Measurements from ENCODE around the gene MAPK8IP3. TPM values are rescaled to one million over a fixed set of nuclear protein-coding genes. Genes with fewer than 3 reads are reported as not detected.
"Not testable (repeated sequence)": the region's sequence is repeated elsewhere in the genome, so short reads cannot be mapped to it uniquely, and the experiment has no call there.

Gene MAPK8IP3
- total RNA-seq, 1 donor from 2014 or later, result 28.5 TPM

DNA sequence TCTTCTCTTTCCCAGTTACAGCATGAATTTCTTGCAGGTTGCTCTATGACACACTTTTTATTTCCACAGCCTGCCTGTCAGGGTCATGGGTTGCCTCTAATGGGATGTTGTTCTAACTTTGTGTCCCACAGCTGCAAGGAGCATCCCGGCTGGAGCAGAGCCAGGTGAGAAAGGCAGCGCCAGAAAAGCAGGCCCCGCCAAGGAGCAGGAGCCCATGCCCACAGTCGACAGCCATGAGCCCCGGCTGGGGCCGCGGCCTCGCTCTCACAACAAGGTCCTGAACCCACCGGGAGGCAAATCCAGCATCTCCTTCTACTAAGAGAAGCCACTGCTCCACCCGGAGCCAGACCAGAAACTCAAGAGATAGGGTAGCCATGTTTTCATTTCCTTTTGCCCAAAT lies 7.3 kb upstream of the MAPK8IP3 start:
- H3K36me3 ChIP-seq, result peaks cover 2% of the 10 kb centered on the region
- peaks cover 36% of the 10 kb centered on the region for H4K20me1 ChIP-seq (ENCODE audit: low read depth)
- DNase-seq (ENCODE audit: low spot score), result no peak
- Mint-ChIP-seq H3K4me3 (no peak overlapping the region), H3K27me3 (ENCODE audit: insufficient read depth, low read depth) (peaks cover 2% of the 10 kb centered on the region), H3K27ac (no peak overlapping the region), H3K36me3 (peaks cover 50% of the 10 kb centered on the region), H3K4me1 (no peaks in the 10 kb centered on the region), H3K9me3 (no peaks in the 10 kb centered on the region)
- H3K4me3 ChIP-seq, result no peak overlapping the region
- H3K9me3 ChIP-seq (ENCODE audit: low read depth), result no peaks in the 10 kb centered on the region
- H3K27me3 ChIP-seq, result no peaks in the 10 kb centered on the region
- H3K79me2 ChIP-seq (ENCODE audit: low read depth), result peaks cover 36% of the 10 kb centered on the region
- no peak overlapping the region for H3K27ac ChIP-seq
- H3F3A ChIP-seq (ENCODE audit: low read depth), result peaks cover 31% of the 10 kb centered on the region
- no peak overlapping the region for H3K9ac ChIP-seq
- H3K4me1 ChIP-seq, result no peaks in the 10 kb centered on the region
- H2AFZ ChIP-seq (replicated peaks), result no peak overlapping the region
- no peak for TF ChIP-seq EZH2 (IDR thresholded peaks at IDR 0.05)
- no peak for TF ChIP-seq EZH2phosphoT487 (IDR thresholded peaks at IDR 0.05)
- TF ChIP-seq, protein P1, sequence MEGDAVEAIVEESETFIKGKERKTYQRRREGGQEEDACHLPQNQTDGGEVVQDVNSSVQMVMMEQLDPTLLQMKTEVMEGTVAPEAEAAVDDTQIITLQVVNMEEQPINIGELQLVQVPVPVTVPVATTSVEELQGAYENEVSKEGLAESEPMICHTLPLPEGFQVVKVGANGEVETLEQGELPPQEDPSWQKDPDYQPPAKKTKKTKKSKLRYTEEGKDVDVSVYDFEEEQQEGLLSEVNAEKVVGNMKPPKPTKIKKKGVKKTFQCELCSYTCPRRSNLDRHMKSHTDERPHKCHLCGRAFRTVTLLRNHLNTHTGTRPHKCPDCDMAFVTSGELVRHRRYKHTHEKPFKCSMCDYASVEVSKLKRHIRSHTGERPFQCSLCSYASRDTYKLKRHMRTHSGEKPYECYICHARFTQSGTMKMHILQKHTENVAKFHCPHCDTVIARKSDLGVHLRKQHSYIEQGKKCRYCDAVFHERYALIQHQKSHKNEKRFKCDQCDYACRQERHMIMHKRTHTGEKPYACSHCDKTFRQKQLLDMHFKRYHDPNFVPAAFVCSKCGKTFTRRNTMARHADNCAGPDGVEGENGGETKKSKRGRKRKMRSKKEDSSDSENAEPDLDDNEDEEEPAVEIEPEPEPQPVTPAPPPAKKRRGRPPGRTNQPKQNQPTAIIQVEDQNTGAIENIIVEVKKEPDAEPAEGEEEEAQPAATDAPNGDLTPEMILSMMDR (IDR thresholded peaks at IDR 0.05), result no peak
- no peak overlapping the region for H3K4me2 ChIP-seq

DNA sequence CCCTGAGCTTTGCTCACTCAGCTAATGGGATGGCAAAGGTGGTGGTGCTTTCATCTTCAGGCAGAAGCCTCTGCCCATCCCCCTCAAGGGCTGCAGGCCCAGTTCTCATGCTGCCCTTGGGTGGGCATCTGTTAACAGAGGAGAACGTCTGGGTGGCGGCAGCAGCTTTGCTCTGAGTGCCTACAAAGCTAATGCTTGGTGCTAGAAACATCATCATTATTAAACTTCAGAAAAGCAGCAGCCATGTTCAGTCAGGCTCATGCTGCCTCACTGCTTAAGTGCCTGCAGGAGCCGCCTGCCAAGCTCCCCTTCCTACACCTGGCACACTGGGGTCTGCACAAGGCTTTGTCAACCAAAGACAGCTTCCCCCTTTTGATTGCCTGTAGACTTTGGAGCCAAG lies 5.7 kb upstream of the MAPK8IP3 start:
- H3K36me3 Mint-ChIP-seq, result peaks cover 40% of the 10 kb centered on the region
- Histone ChIP-seq H3K27me3 (no peaks in the 10 kb centered on the region), H3K4me1 (no peaks in the 10 kb centered on the region), H4K20me1 (ENCODE audit: low read depth) (peaks cover 24% of the 10 kb centered on the region), H2AFZ (replicated peaks) (no peak overlapping the region), H3K9ac (no peak overlapping the region), H3K4me3 (no peak overlapping the region), H3K36me3 (no peaks in the 10 kb centered on the region), H3K4me2 (no peak overlapping the region), H3F3A (ENCODE audit: low read depth) (peaks cover 46% of the 10 kb centered on the region), H3K9me3 (ENCODE audit: low read depth) (no peaks in the 10 kb centered on the region), H3K79me2 (ENCODE audit: low read depth) (peaks cover 20% of the 10 kb centered on the region), H3K27ac (no peak overlapping the region)
- H3K27ac Mint-ChIP-seq, result no peak overlapping the region
- no peaks in the 10 kb centered on the region for H3K9me3 Mint-ChIP-seq
- TF ChIP-seq EZH2 (IDR thresholded peaks at IDR 0.05), result no peak
- no peak for TF ChIP-seq EZH2phosphoT487 (IDR thresholded peaks at IDR 0.05)
- TF ChIP-seq, protein P1 (IDR thresholded peaks at IDR 0.05), result no peak
- no peak for DNase-seq (ENCODE audit: low spot score)
- peaks cover 5% of the 10 kb centered on the region for H3K27me3 Mint-ChIP-seq (ENCODE audit: insufficient read depth, low read depth)
- peaks cover 9% of the 10 kb centered on the region for H3K4me1 Mint-ChIP-seq
- H3K4me3 Mint-ChIP-seq, result no peak overlapping the region

DNA sequence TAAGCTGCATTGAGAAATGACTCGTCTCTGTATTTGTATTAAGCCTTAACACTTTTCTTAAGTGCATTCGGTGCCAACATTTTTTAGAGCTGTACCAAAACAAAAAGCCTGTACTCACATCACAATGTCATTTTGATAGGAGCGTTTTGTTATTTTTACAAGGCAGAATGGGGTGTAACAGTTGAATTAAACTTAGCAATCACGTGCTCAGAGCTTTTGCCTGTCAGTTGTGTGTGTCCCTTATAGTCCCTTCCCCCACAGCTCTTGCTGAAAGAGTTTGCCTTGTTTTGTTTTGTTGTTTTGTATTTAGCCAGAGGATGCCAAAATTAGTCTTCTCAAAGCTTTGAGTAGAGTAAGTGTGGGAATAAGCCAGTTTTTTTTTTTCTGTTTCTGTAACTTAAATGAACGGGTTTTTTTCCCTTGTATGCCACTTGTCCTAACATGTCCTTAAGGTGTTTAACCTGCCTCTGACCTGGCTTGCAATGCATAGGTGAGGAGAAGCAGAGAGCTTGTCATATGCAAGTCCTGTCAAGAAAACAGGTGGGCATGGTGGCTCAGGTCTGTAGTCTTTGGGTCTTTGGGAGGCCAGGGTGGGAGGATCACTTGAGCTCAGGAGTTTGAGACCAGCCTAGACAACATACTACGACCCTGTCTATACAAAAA lies 4.6 kb upstream of the MAPK8IP3 start:
- no peak overlapping the region for H3K27ac Mint-ChIP-seq
- no peak overlapping the region for H3K9ac ChIP-seq
- H3K4me2 ChIP-seq, result no peak overlapping the region
- H3K4me1 ChIP-seq, result no peaks in the 10 kb centered on the region
- no peak for DNase-seq (ENCODE audit: low spot score)
- H3K27me3 Mint-ChIP-seq (ENCODE audit: insufficient read depth, low read depth), result peaks cover 9% of the 10 kb centered on the region
- TF ChIP-seq, protein P1 (IDR thresholded peaks at IDR 0.05), result no peak
- TF ChIP-seq EZH2 (IDR thresholded peaks at IDR 0.05) (no peak), EZH2phosphoT487 (IDR thresholded peaks at IDR 0.05) (no peak)
- H3K36me3 Mint-ChIP-seq, result peaks cover 37% of the 10 kb centered on the region
- H3K9me3 ChIP-seq (ENCODE audit: low read depth), result no peaks in the 10 kb centered on the region
- peak overlapping the region; percentile 16 for H3K27ac ChIP-seq
- peaks cover 13% of the 10 kb centered on the region for H3K4me1 Mint-ChIP-seq
- H3F3A ChIP-seq (ENCODE audit: low read depth), result peaks cover 52% of the 10 kb centered on the region
- H3K36me3 ChIP-seq, result no peaks in the 10 kb centered on the region
- peaks cover 15% of the 10 kb centered on the region for H4K20me1 ChIP-seq (ENCODE audit: low read depth)
- H3K9me3 Mint-ChIP-seq, result no peaks in the 10 kb centered on the region
- H3K27me3 ChIP-seq, result no peaks in the 10 kb centered on the region
- H3K4me3 Mint-ChIP-seq, result no peak overlapping the region
- H3K4me3 ChIP-seq, result no peak overlapping the region
- H3K79me2 ChIP-seq (ENCODE audit: low read depth), result peaks cover 11% of the 10 kb centered on the region
- H2AFZ ChIP-seq (replicated peaks), result no peak overlapping the region

DNA sequence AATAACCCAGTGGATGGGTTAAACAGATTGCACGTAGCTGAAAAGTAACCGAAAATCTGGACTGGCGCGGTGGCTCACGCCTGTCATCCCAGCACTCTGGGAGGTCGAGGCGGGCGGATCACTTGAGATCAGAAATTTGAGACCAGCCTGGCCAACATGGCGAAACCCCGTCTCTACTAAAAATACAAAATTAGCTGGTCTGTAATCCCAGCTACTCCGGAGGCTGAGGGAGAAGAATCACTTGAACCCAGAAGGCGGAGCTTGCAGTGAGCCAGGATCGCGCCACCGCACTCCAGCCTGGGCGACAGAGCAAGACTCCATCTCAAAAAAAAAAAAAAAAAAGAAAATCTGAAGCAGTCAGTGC lies 689 bp upstream of the MAPK8IP3 start:
- peaks cover 13% of the 10 kb centered on the region for H3K27me3 Mint-ChIP-seq (ENCODE audit: insufficient read depth, low read depth)
- H3K4me1 ChIP-seq; H3K36me3 ChIP-seq; H3K9me3 ChIP-seq (ENCODE audit: low read depth); H3K27me3 ChIP-seq; H3K9me3 Mint-ChIP-seq: not testable (repeated sequence)
- peaks cover 23% of the 10 kb centered on the region for H3K4me1 Mint-ChIP-seq
- Histone ChIP-seq H3K4me2 (peak overlapping the region; percentile 83), H3K79me2 (ENCODE audit: low read depth) (peaks cover 41% of the 10 kb centered on the region), H3K27ac (peak overlapping the region; percentile 76), H2AFZ (replicated peaks) (peak overlapping the region; percentile 65), H3F3A (ENCODE audit: low read depth) (peaks cover 39% of the 10 kb centered on the region), H3K4me3 (peak overlapping the region; percentile 79), H3K9ac (peak overlapping the region; percentile 50), H4K20me1 (ENCODE audit: low read depth) (peaks cover 39% of the 10 kb centered on the region)
- H3K4me3 Mint-ChIP-seq, result peak overlapping the region; percentile 98
- H3K27ac Mint-ChIP-seq, result peak overlapping the region; percentile 97
- peaks cover 15% of the 10 kb centered on the region for H3K36me3 Mint-ChIP-seq
- DNase-seq (ENCODE audit: low spot score), result peak; percentile 49

Data from neural progenitor cell (in vitro differentiated cells).